ENCODE measurements around the gene YWHAH.

The YWHAH gene

GRCh38 chr22:31943978-31944699 lies at the start of gene YWHAH:
Gene YWHAH (plus strand): TSS chr22:31944535. CDS start chr22:31944734, 199 bp downstream.
- peak; percentile 86 to 92 for DNase-seq

- no peak for DNase-seq
Measured at GRCh38 chr22:31895411-31896123, 48.8 kb upstream of the YWHAH start.

- DNase-seq = no peak
Measured at GRCh38 chr22:31896472-31896871, 47.9 kb upstream of the YWHAH start.

- no peak for DNase-seq
Measured at GRCh38 chr22:31897842-31898805, 46.2 kb upstream of the YWHAH start.

GRCh38 chr22:31898926-31899325 lies 45.4 kb upstream of the YWHAH start:
- no peak for DNase-seq

- no peak for DNase-seq
Measured at GRCh38 chr22:31899669-31900068, 44.7 kb upstream of the YWHAH start.

- no peak for DNase-seq
Measured at GRCh38 chr22:31901388-31902137, 42.8 kb upstream of the YWHAH start.

- no peak for DNase-seq
Measured at GRCh38 chr22:31904651-31905050, 39.7 kb upstream of the YWHAH start.

GRCh38 chr22:31905356-31905755 lies 39.0 kb upstream of the YWHAH start:
- no peak for DNase-seq

- DNase-seq = no peak
Measured at GRCh38 chr22:31906086-31906485, 38.2 kb upstream of the YWHAH start.

- DNase-seq = no peak
Measured at GRCh38 chr22:31906569-31906968, 37.8 kb upstream of the YWHAH start.

- DNase-seq = no peak
Measured at GRCh38 chr22:31909977-31910376, 34.4 kb upstream of the YWHAH start.

- no peak for DNase-seq
Measured at GRCh38 chr22:31911565-31912406, 32.5 kb upstream of the YWHAH start.

GRCh38 chr22:31912407-31912743 lies 32.0 kb upstream of the YWHAH start:
- no peak for DNase-seq

- no peak for DNase-seq
Measured at GRCh38 chr22:31915586-31915985, 28.7 kb upstream of the YWHAH start.

- DNase-seq = no peak
Measured at GRCh38 chr22:31917227-31917921, 27.0 kb upstream of the YWHAH start.

- no peak for DNase-seq
Measured at GRCh38 chr22:31919730-31920129, 24.6 kb upstream of the YWHAH start.

- DNase-seq = no peak
Measured at GRCh38 chr22:31920306-31920705, 24.0 kb upstream of the YWHAH start.

- DNase-seq = no peak
Measured at GRCh38 chr22:31921106-31921505, 23.2 kb upstream of the YWHAH start.

GRCh38 chr22:31922534-31922933 lies 21.8 kb upstream of the YWHAH start:
- no peak for DNase-seq

GRCh38 chr22:31923136-31923535 lies 21.2 kb upstream of the YWHAH start:
- DNase-seq = no peak

All from stimulated activated CD4-positive, alpha-beta T cell treated with anti-CD3 and anti-CD28 coated beads, Interleukin-4, amount 100 ng/mL, for 4 hours (primary cell).